HT1080 (cell line): ENCODE data around the gene CSTPP1. TPM values are rescaled to one million over a fixed set of nuclear protein-coding genes. Genes with fewer than 3 reads are reported as not detected.
"Not testable (repeated sequence)": the region's sequence is repeated elsewhere in the genome, so short reads cannot be mapped to it uniquely, and the experiment has no call there.

Experiments
- DNase-seq: peaks from one replicate; pipeline ENCODE4 v3.0.0-alpha.2; 2015; ENCODE audit warnings: low read depth
- total RNA-seq: library from RNA; depleted of rRNA; stranded (reverse); fragments of >200 nt; shearing (Covaris generic); gene quantifications from 2 replicates; pipeline ENCODE4 v1.2.3, GENCODE V29; 2014

CSTPP1 gene
- total RNA-seq, 1 experiment from 2014 or later = 16.2 TPM

DNA sequence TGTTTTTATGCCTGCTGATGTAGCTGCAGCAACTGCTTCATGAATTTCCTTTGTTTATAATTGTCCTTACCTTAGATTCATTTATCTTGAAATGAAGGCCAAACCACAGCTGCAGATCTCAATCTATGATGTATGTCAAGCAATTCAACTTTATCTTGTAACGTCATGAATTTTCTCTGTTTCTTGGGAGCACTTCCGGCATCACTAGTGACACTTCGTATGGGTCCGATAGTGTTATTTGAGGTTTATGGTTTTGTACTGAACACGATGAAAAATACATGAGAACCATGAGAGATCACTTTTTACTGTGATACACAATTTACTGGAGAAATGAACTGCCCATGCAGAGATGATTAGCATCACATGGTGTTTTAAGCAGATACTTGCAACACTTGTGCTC, 98.5 kb downstream of the CSTPP1 start:
- DNase-seq = no peak

GRCh38 chr11:47044119-47044518, 107.6 kb downstream of the CSTPP1 start:
- no peak for DNase-seq

- DNase-seq = no peak
Observed at GRCh38 chr11:47047972-47048371, 111.4 kb downstream of the CSTPP1 start.

DNA sequence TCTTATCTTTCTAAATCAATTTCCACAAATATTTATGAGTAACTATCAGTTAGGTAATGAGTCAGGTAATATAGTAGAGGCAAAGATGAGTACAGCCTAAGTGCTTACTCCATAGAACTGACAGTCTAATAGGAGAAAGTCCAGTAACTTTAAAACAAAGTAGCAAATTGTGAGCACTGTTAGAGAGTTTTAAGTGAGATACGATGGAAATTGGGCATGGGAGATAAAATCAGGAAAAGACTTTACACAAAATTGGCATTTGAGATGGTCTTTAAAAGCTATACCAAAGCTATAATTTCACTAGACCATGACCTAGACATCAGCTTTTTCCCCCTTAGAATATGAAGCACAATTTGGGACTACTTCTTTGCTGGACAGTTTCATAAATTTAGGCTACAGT, 113.7 kb downstream of the CSTPP1 start:
- DNase-seq = no peak

DNA sequence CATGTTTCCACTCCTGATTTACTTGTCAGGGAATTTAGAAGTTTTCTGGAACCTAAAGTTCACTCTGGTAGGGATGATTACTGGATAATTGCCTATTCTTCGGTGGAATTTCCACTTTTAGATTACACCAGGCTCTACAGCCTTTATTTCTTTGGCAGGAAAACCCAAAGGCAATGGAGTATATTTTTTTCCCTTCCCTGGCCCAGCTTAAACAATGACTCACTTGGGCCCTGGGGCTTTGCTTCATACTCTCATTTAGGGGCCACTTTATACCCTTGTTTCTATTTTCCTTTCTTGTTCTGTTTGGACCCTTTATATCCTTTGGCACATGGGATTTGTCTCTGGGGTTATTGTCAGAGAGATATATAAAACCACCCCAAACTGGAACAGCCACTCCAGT, 114.7 kb downstream of the CSTPP1 start:
- DNase-seq = no peak

GRCh38 chr11:47052165-47052564, 115.6 kb downstream of the CSTPP1 start:
- no peak for DNase-seq

GRCh38 chr11:47052576-47052975, 116.0 kb downstream of the CSTPP1 start:
- no peak for DNase-seq

- no peak for DNase-seq
Observed at GRCh38 chr11:47055534-47055933, 119.0 kb downstream of the CSTPP1 start.

- peak; percentile 19 for DNase-seq
Observed at GRCh38 chr11:47056261-47056915, 119.8 kb downstream of the CSTPP1 start.

GRCh38 chr11:47057365-47057764, 120.8 kb downstream of the CSTPP1 start:
- DNase-seq = no peak

DNA sequence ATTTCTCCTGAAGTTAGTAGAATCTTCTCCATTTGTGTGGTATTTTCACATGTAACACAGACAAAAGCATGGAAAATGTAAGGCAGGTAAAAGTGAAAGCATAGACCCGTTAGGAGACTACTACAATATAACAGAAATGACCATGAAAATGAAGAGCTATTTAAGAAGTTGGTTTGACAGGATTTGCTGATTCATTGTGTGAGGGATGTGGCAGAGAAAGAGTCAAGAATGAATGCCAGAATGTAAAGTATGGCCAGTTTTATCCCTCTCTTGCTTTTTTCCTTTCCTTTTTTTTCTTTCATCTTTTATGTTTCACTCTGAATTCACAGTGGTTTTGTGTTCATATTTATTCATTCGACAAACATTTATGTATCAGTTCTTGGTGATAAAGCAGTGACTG, 124.2 kb downstream of the CSTPP1 start:
- DNase-seq = peak; percentile 33

GRCh38 chr11:47061429-47062178, 125.0 kb downstream of the CSTPP1 start:
- DNase-seq = no peak

DNA sequence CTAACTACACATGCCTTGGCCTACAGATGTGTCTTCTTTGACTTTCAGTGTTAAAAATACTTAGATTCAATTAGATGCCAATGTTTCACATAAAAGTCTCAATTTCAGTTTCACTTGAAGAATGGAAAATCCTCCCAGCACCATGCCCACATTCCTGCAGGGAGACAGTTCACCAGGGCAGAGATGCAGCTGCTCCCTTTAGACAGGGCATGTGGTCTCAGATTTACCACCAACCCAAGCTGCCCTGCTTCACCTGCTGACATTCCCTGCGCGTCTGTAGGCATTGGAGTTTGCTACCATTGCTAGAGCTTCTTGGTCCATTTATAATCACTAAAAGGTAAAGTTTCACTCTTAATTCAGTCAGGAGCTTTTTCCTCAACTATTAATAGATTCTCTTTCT, 126.2 kb downstream of the CSTPP1 start:
- no peak for DNase-seq

DNA sequence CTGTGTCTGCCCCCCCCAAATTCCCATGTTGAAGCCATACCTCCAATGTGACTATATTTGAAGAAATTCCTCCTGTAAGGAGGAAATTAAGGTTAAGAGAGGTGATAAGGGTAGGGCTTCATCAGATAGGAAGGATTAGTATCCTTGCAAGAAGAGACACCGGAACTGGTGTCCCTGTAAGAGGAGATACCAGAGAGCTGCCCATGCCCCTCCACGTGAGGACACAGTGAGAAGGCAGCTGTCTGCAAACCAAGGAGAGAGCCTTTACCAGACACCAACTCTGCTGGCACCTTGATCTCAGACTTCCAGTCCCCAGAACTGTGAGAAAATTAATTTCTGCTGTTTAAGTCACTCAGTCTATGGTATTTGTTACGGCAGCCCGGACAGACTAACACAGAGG, 130.8 kb downstream of the CSTPP1 start:
- no peak for DNase-seq

DNA sequence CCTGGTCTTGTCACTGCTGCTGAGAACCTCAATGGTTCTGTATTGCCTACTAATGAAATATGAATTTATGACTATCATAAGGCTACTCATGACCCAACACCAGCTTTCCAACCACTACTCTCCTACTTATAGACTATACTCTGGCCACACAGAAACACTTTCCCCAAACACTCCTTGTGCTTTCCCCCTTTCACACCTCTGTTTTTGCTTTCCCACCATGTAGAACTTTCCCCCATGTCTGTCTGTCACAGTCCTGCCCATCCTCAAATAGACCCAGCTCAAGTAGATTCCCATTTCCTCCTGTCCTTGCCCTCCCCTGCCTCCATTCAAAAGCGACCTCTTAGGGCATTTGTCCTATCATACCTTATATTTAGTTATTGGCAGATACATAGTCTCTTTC, 134.2 kb downstream of the CSTPP1 start:
- DNase-seq = no peak

GRCh38 chr11:47071341-47071740, 134.8 kb downstream of the CSTPP1 start:
- DNase-seq = no peak

GRCh38 chr11:47071791-47072261, 135.3 kb downstream of the CSTPP1 start:
- no peak for DNase-seq

DNA sequence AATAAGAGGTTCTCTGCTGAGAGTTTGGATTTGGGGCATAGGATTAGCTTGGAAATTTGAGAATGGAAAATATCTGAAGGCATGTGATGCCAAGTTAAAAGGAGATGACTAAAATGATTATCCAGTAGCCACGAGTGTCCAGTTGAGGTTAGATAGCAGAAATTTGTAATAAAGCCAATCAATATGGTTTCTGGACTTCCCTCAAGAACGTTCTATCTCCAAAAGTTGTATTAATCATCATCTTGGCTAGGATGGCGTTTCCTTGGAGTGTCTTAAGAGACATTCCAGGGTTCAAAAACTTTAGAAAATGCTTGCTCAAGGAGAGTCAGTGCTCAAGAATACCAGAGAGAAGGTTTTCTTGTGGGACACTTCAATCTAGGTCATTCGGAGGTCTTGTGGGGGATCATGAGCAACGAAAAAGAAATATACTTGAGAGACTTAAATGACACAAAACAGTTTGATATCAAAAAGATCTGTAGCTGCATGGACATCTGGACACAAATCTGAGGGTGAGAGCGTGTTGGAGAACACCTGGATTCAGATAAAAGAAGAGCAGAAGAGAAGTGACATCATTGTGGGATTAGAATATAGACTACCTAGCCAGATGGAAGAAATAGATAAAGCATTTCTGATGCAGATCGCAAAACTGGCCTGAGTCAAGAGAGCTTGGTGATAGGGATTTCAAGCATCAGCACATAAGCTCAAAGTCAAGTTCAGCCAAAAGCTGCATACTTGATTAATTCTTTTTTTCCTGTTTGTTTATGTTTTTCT, 142.4 kb downstream of the CSTPP1 start:
- DNase-seq = no peak

- DNase-seq = not testable (repeated sequence)
Observed at GRCh38 chr11:47080775-47081174, 144.2 kb downstream of the CSTPP1 start.

- peak; percentile 74 for DNase-seq
Observed at GRCh38 chr11:47083913-47084312, 147.4 kb downstream of the CSTPP1 start.

- no peak for DNase-seq
Observed at GRCh38 chr11:47087801-47088200, 151.2 kb downstream of the CSTPP1 start.

- no peak for DNase-seq
Observed at GRCh38 chr11:47093541-47093940, 157.0 kb downstream of the CSTPP1 start.
